Hypothalamus (tissue), 51 donors: Measurements from ENCODE around the gene SERPINA12.
"Not testable (repeated sequence)": the region's sequence is repeated elsewhere in the genome, so short reads cannot be mapped to it uniquely, and the experiment has no call there.

Experiments
- DNase-seq, 51 donors: peaks; one replicate each; lab custom pipeline; 2025; lab: John Stamatoyannopoulos, UW

Gene SERPINA12

DNA sequence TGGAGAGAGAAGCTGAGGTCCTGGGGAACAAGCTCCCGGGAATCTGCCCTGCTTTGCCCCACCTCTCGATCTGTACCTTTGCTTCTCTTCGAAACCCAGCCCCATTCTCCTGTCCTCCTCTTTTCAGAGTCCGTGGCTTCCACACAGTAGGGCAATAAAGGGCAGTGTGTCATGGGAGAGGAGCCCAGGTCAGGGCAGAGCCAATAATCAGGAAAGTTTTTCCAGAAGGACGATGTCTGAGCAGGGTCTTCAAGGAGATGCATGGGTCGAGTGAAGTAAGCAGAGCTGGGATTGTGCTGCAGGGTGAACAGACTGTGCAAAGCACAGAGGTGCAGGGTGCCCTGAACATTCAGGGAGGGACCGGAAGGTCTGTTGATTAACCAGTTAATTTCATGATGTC lies 29.9 kb upstream of the SERPINA12 start:
- no peak for DNase-seq

DNA sequence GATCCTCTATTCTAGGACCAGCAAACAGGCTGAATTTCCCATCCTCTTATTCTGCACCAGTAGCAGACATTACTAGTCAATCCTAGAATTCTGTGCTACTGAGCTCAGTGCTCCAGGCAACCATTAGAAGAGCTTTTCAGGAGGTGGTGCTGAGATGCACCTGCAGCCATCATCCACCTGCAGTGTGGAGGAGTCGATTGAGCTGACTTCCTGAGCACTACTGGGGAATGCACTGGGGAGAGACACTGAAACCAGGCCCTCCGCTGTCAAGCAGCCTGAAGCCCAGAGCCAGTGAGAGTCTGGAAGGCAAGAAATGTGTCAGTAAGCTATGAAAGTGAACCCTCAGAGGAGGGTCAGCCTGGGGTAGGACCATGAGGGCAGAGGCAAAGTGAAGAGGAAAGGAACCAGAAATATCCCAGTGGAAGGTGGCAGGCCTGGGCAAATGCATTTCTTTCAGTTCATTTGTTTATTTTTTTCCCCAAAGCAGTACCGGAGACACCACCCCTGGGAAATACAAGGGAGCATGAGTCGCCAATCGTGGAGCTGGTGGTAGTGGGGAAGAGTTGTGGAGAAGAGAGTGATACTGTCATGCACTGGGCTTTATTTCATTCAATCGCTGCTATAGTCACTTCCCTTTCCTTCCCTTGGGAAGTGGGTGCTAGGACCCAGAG lies 28.9 kb upstream of the SERPINA12 start:
- no peak for DNase-seq

DNA sequence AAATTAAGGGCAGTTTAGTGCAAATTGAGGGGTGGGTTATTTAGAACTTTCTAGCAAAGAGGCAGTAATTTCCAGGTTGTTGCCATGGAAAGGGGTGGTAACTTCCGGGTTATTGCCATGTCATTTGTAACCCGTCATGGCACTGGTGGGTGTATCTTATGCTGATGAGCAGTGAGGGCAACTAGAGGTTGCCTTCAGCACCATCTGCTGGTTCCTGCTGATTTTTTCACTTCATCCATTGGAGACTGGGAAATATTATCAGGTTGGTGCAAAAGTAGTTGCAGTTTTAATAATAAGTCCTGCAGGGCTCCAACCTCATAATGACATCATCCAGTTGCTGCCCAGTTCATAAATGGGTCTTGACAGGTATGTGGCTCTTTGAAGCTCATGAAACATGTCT lies 27.6 kb upstream of the SERPINA12 start:
- DNase-seq, result no peak

DNA sequence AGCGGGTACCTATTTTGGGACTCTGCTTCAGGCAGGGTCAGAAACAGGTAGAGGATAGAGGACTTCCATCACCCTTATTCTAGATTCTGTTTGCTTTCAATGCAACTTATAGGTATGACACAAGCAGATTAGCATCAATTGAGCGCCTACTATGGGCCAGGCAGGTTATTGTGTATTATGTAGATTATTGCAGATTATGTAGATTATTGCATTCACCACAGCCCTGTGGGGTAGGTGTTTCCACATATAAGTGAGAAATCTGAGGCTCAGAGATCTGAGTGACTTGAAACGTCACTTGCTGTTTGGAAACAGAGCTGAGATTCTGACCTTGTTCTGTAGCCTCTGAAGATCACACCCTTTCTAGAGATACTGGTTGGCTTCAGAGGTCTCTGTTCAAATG lies 26.2 kb upstream of the SERPINA12 start:
- no peak for DNase-seq

DNA sequence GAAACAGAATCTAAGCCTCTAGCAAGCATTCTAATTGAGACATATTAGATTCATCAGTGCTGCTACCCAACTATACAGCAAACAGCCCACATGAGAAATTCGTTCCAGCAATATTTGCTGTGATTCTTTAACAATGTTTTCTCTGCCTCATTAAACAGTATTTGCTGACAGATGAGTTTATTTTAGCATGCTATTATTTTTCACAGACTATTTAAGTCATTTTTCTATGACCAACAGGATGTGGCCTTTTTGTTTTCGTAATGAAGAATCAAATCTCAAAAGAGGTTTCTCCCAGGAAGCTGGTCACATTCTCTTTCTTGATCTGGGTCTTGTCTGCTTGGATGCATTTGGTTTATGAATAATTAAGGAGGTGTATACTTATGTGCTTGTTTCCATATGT lies 23.2 kb upstream of the SERPINA12 start:
- no peak for DNase-seq

DNA sequence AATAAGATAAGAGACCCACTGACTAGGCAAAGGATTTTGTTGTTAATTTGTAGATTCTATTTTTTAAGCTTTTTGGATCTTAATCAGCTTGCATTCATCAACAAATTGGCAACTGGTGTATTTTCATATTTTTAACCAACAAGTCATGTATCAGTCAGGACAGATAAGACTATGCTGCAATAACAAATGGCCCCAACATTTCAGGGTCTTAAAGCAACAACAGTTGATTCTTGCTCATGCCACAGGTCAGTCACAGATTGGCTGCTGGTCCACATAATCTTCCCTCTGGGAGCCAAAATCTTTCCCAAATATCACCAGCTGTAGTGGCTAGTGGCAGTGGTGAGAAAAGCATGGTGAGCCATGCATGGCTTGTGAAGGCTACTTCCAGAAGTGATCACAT lies 21.9 kb upstream of the SERPINA12 start:
- DNase-seq, result no peak

DNA sequence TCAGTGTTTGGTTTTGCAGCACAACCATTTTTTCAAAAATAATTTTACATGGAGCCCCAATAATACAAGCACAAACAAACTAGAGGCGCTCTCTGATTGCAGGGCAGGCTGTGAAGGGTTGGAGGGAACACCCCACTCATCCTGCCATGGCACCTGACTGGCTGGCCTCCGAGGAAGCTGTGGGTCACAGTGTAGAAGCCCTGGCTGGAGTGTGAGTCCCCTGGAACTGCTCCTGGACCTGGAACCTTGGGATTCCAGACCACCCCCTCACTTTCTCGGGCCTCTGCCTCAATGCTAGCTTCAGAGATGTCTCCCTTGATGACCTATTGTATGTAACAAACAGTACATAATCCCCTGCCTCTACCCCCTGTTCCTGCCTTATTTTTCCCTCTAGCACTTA lies 14.8 kb upstream of the SERPINA12 start:
- no peak for DNase-seq

DNA sequence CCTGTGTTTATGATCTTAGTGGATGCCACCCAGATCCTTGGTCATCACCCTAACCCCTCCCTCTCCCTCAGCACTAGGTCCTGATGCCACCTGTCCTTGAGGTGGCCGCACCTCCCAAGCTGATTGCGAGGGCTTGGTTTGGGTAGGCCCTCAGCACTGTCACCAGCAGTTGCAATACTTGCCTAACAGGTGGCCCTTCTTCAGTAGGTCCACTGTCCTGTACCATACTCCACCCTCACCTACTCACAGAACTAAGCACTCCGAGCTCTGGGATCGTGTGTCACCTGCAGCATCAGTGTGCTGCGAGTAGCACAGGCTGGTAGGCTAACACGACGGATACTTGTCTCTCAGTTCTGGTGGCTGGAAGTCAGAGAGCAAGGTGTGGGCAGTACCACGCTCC lies 14.0 kb upstream of the SERPINA12 start:
- no peak for DNase-seq

DNA sequence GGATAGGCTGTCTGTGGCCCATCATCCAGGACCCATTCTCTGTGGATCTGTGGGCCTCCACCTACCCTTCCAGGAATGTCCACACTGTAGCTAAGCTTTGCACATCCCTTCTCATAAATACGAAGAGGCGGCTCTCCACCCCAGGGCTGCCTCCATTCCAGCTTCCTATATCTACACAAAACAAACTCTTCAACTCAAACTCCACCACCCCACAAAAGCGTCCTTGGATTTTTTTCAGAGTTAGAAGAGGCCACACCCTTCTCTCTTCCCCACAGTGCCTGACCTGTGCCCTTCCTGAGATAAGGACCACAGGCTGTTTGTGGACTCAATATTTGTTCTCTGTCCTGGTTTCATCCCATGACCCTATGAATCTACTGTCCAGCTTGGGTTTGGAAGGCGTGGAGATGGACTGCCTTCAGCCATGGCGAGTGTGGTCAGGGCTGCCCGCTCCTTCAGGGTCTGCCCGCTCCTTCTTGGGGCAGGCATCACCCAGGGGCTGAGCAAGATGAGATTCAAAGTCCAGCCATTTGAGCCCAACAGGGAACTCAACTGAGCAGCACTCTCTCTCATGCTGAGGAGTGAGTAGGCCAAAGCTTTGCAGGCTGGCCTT lies 13.0 kb upstream of the SERPINA12 start:
- DNase-seq, result no peak

DNA sequence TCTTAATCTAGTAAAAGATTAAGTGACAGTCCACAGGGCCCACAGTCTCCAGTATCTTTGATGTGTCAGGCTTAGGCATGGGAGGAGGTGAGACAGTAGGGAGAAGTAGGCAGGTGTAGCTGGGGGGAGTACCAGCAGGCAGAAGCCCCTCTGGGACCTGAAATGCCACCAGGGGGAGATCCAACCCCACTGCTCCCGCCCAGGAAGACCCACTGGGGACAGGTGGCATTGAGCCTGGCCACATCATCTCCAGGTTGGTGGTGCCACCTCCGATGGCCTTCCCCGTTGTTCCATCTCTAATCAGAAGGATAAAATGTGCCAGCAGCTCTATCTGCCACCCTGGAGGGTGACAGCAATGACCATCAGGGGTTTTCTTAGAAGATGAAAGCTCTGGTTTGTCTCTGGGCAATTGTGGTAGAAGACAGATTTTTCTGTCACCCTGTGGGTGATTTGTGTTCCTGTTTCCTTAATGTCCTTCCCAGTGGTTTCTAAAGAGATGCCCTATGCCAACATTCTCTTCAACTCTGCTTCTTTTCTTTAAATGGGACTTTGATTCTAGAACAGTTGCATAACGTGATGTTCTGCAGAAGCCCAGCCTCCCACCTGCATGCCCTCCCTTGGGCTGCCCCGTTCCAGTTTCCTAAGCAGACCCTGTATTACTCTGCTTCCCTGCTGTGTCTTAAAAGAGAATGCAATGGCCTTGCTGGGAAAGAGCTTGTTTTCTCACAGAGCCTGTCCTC lies 12.3 kb upstream of the SERPINA12 start:
- no peak for DNase-seq

DNA sequence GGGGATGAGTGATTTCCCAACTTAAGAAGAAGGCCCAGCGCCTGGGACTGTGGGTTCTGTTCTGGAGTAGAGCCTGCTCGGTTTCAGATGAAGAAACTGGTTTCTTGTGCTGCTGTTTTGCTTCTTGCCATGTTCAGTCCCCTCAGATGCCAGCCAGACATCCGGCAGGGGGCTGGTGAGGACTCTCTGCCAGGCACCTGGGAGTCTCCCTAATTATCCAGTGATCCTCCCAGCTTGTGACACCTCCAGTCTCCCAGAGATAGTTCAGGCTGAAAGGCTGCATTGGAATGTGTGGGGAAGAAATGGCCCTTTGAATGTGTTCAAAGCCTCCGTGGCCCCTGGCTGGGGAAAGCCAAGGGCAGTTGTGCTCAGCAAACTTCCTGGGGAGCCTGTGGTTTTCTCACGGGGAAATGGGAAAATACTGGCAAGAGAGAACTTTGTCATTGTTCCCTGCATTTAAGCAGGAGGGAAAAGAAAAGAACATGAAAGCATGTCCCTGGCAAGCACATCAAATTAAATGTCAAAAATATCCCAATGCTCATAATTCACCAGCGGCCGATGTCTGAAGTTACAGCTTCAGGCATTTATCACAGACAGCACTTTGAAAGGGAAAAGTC lies 8.5 kb upstream of the SERPINA12 start:
- DNase-seq, result no peak

DNA sequence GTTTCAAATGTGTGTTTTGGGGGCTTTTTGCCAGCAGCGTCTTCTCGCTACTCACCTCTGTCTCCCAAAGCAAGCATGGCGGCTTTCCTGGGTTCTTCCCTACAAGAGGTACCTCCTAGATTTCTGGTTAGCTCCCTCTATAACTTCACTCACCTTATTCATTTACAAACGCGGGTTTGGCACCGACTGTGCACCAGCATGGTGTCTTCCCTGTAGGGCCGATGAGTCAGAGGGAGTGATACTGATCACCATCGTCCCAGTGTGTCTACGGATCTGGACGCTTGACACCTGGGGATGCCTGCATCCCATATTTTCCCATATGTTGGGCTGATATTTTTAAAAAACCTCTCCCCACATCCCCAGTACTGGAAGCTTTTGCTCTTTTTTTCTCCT lies 8.0 kb upstream of the SERPINA12 start:
- DNase-seq, result no peak

DNA sequence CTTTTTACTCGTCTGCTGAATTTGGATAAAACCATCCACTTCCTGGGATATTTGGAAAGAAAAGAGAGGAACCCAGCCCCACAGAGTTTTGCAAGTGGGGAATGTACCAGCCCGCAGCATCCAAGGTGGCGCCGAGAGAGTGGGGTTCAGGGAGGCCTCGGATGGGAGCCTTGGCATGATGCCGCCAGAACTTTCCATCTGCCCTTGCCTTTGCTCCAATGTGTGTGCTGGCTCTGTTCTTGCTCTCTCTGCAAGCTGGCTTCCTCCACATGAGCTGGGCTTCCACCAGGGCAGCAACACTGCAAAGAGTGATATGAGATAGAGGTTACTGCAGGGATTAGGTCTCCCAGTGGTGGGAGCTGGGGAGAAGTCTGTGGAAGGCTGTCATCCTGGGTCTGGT lies 6.6 kb upstream of the SERPINA12 start:
- DNase-seq, result no peak

DNA sequence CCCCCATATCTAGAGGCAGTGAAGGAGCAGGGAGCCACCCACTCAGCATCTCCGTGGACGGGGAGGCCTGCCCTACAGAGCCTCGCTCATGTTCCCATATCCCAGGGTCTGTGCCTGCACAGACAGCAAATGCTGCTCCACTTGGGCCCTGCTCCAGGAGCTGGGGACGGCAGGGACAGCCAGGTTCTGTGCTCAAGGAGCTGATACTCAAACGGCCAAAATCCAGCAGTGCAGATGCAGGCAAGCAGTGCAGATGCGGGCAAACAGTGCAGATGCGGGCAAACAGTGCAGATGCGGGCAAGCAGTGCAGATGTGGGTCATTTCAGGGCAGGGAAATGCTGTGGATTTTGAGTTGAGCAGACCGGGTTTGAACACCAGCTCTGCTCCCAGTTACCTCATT lies 6.2 kb upstream of the SERPINA12 start:
- no peak for DNase-seq

DNA sequence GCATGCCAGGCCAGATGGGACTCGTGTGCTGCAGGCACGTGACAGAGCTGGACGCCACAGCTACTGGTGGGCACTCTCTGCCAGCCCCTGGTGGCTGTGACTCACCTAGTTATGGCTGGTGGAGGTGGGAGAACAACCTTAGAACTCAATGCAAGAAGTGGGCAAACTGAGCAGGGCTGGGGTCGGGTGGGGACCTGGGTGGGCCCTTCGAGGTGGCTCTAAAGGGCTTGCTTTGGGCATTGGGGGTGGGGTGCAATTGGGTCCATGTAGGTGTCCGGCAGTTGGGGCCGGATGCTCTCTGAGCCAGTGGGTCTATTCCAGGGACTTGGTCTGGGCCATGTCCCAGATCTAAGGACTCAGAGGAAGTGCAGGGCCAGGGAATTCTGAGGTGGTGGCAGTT lies 5.1 kb upstream of the SERPINA12 start:
- no peak for DNase-seq

DNA sequence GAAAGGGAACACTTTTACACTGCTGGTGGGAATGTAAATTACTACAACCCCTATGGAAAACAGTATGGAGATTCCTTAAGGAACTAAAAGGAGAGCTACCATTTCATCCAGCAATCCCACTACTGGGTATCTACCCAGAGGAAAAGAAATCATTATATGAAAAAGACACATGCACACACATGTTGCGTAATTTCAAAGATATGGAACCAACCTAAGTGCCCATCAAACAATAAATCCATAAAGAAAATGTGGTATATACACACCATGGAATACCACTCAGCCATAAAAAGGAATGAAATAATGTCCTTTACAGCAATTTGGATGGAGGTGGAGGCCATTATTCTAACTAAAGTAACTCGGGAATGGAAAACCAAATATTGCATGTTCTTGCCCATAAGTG lies 1.2 kb upstream of the SERPINA12 start:
- DNase-seq, result not testable (repeated sequence)

DNA sequence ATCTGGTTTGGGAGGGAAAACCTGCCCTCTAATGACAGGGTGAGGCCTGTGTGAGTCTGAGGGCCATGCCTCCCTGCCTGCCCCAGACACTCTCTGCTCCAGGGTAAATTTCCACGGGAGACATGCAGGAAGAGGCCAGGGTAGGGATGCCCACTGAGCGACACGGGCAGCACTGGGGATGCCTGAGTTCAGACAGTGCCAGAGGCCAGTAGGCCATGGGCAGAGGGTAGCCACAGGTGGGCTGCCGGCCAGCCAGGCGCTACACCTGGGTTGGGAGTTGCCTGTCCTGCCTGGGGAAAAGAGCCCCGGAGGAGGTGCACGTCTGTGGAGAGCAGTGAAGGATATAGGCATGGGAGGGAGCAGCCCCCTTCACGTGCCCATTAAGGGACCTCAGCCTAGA lies 3.6 kb downstream of the SERPINA12 start:
- no peak for DNase-seq

DNA sequence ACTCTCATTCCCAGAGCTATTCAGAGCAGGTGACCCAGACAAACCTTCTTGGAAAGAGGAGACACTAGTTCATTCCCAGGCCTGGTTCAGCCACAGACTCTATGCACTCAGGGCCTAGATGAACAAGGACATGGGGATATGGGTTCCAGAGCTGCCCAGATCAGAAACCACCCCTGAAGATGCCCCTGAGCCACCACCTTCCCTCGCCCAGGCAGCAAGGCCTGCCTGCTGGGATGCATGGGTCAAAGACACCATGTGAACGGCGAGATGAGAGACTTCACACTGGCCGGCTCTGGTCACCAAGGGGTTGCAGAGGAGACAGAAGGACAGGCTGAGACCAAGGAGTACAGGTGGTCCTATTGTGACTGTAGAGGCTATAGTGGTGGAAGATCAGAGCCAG lies 4.1 kb downstream of the SERPINA12 start:
- DNase-seq, result no peak

DNA sequence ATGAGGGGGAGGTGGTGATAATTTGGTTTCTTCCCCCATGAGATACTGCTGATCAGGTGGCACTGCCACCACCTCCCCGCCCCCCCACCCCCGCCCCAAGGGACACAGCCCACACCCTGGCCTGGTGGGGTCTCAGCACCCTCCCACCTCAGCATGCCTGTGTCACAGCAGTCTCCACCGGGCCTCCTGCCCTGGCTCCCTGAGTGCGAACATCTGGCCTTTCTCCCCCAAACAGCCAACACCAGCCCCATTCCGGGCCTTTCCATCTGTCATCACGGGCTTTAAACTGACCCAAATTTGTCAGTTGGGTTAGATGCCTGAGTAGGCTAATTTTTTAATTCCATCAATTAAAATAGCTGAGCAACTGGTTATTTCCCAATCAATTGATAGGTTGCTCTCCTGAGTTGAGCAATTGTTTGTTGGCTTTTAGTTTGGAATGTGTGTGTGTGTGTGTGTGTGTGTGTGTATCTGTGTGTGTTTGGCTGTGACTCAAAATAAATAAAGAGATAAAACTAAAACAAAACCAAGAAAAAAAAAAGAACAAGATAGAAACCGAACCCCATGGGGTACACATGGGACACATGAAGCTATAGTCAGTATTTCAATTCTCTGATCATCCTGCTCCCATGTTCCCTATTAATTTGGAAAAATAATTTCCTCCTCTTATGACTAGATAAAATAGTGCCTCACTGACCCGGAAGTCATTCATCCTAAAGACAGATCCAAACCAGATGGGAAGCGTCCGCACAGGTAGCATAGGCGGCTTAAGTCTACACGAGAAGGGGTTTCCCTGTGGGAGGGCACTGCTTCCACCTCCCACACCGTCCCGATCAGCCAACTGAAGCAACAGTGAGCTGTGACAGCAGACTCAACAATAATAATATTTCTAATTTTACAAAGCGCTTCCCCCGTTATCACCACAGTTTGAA lies 7.4 kb downstream of the SERPINA12 start:
- no peak for DNase-seq

DNA sequence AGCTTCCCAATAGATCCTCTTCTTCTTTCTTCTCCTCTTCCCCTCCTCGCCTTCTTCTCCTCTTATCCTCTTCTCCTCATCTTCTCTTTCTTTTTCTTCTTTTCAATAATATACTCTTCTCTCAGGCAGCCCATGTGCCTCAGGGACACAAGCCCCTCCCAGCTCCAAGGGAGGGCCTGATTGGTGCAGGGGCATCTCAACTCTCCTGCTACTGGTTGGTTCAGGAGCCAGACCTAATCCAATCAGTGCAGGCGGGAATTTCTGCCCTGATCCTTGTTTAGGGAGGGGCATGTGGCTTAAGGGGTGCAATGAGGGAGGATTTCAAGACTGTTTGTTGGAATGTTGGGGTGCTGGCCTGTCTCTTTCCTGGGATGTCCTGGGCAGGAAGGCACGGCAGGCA lies 9.0 kb downstream of the SERPINA12 start:
- no peak for DNase-seq

DNA sequence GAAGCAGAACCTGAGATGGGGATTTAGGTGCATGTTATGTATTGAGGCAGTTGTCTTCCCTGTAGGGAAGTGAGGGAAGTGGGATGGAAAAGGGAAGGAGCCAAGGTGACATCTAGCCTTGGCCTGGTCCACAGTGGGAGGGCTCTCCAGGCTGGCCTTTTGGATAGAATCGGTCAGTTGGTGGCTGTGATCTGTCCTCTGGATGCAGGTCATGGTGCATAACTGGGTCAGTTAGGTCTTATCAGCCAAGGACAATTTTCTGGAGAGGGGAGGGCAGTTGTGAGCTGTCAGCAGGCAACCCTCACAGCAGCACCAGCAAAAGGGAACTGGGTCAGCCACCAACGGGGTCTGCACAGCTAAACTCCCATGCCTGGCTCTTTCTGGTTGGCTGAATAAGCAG lies 9.6 kb downstream of the SERPINA12 start:
- no peak for DNase-seq
